Calu3 (cell line): ENCODE data around the gene OR8D1. TPM values are rescaled to one million over a fixed set of nuclear protein-coding genes. Genes with fewer than 3 reads are reported as not detected.

Experiments used
- BruUV-seq: library from RNA; stranded (reverse); fragments of 400-500 nt; replicated peaks from 2 replicates; lab custom pipeline; 2021; lab: Mats Ljungman, UMichigan
- CTCF ChIA-PET: fragments of 300-600 bp; sonication (Branson Sonifier 250); formaldehyde crosslinking; loops from one replicate; lab custom pipeline; 2022; ENCODE audit warnings: antibody characterized with exemption; lab: Charles Lee
- DNase-seq: peaks from one replicate; pipeline ENCODE4 v3.0.0; 2022
- H3K27ac Mint-ChIP-seq: one replicate; pipeline ENCODE4 v1.8.0; 2022; ENCODE audit warnings: mixed read lengths; ENCODE audit not compliant: unreplicated experiment
- H3K27me3 Mint-ChIP-seq: one replicate; pipeline ENCODE4 v1.8.0; 2022; ENCODE audit warnings: mixed read lengths; ENCODE audit not compliant: unreplicated experiment
- H3K36me3 Mint-ChIP-seq: one replicate; pipeline ENCODE4 v1.8.0; 2022; ENCODE audit warnings: mild to moderate bottlenecking, moderate library complexity, mixed read lengths; ENCODE audit not compliant: insufficient read depth, unreplicated experiment
- H3K4me1 Mint-ChIP-seq: one replicate; pipeline ENCODE4 v1.8.0; 2022; ENCODE audit warnings: mild to moderate bottlenecking, low read depth, mixed read lengths; ENCODE audit not compliant: unreplicated experiment
- H3K4me3 Mint-ChIP-seq: one replicate; pipeline ENCODE4 v1.8.0; 2022; ENCODE audit warnings: mild to moderate bottlenecking, low read depth, moderate library complexity, mixed read lengths; ENCODE audit not compliant: unreplicated experiment
- H3K9me3 Mint-ChIP-seq: one replicate; pipeline ENCODE4 v1.8.0; 2022; ENCODE audit warnings: low read depth, mixed read lengths; ENCODE audit not compliant: unreplicated experiment
- CTCF ChIP-seq: fragments of 200-600 bp; IDR thresholded peaks from one replicate; pipeline ENCODE4 v1.8.0; 2022; ENCODE audit warnings: antibody characterized with exemption; ENCODE audit not compliant: unreplicated experiment
- intact Hi-C: fragments of 100-400 bp; cut with micrococcal nuclease; formaldehyde crosslinking; loops from one replicate; pipeline ENCODE4 v1.10.0; 2022; ENCODE audit not compliant: unreplicated experiment
- total RNA-seq: library from RNA; stranded (reverse); gene quantifications from 2 replicates; pipeline ENCODE4 v1.2.3, GENCODE V29; 2022

The OR8D1 gene
- total RNA-seq, 1 experiment from 2014 or later: not detected

DNA sequence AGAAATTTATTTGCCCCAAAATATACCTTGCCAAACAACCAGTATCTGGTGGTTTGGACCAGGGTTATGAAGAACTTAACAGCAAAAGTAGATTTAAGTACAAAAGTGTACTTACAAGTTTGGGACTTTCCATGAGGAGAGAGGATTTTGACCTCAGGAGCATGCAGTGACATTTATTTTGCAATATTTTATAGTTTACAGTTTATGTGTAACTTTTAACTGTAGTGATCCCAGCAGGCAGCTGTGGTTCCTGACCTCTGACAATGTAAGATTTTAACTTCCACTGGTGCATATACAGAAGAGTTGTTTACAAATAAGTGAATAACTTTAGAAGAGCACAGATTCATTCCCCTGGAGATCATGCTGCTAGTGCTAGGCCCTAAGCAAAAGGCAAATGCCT, 6.7 kb downstream of the OR8D1 start:
- CTCF ChIA-PET: no interaction called here
- peaks cover 11% of the 10 kb centered on the region for H3K9me3 Mint-ChIP-seq
- H3K36me3 Mint-ChIP-seq: no peaks in the 10 kb centered on the region
- no peaks in the 10 kb centered on the region for H3K27me3 Mint-ChIP-seq
- no TSS peak for BruUV-seq
- H3K4me1 Mint-ChIP-seq: no peaks in the 10 kb centered on the region
- intact Hi-C loops: no loop called here
- no peak overlapping the region for H3K27ac Mint-ChIP-seq
- no peak overlapping the region for H3K4me3 Mint-ChIP-seq
- no peak for TF ChIP-seq CTCF
- no peak for DNase-seq

- Mint-ChIP-seq H3K4me3 (no peak overlapping the region), H3K27ac (no peak overlapping the region), H3K36me3 (no peaks in the 10 kb centered on the region), H3K9me3 (no peaks in the 10 kb centered on the region), H3K27me3 (no peaks in the 10 kb centered on the region), H3K4me1 (no peaks in the 10 kb centered on the region)
- no TSS peak for BruUV-seq
- no peak for DNase-seq
- intact Hi-C loops: no loop called here
- TF ChIP-seq CTCF: no peak
- CTCF ChIA-PET: no interaction called here
These were observed 11.2 kb downstream of the OR8D1 start for GRCh38 chr11:124302347-124303125.

- Mint-ChIP-seq H3K27me3 (no peaks in the 10 kb centered on the region), H3K9me3 (no peaks in the 10 kb centered on the region), H3K4me1 (no peaks in the 10 kb centered on the region), H3K27ac (no peak overlapping the region), H3K4me3 (no peak overlapping the region), H3K36me3 (no peaks in the 10 kb centered on the region)
- no peak for TF ChIP-seq CTCF
- intact Hi-C loops: no loop called here
- CTCF ChIA-PET: no interaction called here
- no TSS peak for BruUV-seq
- no peak for DNase-seq
These were observed 12.2 kb downstream of the OR8D1 start for GRCh38 chr11:124301548-124301947.

DNA sequence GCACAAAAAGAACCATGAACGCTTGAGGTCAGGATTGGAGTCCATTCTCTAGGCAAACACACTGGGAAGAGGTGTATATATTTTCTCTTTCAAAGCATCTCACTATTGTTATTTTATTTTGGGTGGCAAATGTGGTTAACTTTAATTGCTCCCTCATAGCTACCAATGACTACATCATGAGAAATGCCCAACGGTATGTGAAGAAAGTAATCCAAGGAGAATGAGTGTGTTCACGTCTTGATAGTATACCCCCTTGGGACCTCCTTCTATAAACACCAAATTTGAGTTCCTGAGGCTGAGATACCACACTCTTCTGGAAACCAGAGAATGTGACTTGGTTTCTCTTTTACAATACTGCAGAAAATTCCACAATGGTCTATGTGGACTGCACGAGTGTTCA, 15.8 kb downstream of the OR8D1 start:
- H3K4me1 Mint-ChIP-seq: no peaks in the 10 kb centered on the region
- intact Hi-C loops: no loop called here
- peaks cover 2% of the 10 kb centered on the region for H3K9me3 Mint-ChIP-seq
- no peak for TF ChIP-seq CTCF
- H3K27ac Mint-ChIP-seq: no peak overlapping the region
- no peak for DNase-seq
- CTCF ChIA-PET: interaction anchor here (0.6 kb wide), 1 partner anchor 366 kb away, joined by 5 read pairs; no protein-coding TSS in a partner anchor
- no peak overlapping the region for H3K4me3 Mint-ChIP-seq
- H3K36me3 Mint-ChIP-seq: no peaks in the 10 kb centered on the region
- H3K27me3 Mint-ChIP-seq: no peaks in the 10 kb centered on the region
- no TSS peak for BruUV-seq
